Measurements from ENCODE around the gene SCRN1. TPM values are rescaled to one million over a fixed set of nuclear protein-coding genes. Genes with fewer than 3 reads are reported as not detected.
A peak's percentile ranks its signal among the peaks of the same experiment; 100 is the strongest.

The SCRN1 gene
- total and polyA plus RNA-seq, 2 of the 4 experiments (the other 2 are of a cell fraction) = 57.1 to 124 TPM

DNA sequence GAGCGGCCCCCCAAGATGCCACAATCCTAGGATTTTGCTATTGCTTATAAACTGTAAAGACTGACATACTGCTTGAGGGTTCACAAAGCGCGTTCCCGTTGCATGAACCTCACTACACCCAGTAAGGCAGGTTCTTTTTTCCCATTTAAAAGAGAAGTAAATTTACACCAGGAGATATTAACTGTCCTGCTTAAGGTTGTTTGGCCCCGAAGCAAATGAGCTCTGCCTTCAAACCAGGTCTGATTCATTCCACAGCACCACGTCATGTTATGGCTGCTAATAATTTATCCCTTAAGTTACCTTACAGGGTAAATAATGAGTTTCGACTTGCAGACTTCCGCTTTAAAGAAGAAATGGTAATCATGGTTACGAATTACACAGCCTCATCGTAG, 37.5 kb upstream of the SCRN1 start:
- Histone ChIP-seq H4K8ac (ENCODE audit: low read depth in 2 of 2, low read length in 2 of 2) (peak overlapping the region; percentile 71), H3K4ac (ENCODE audit: low read depth, low read length) (peak overlapping the region; percentile 53), H3K14ac (replicated peaks; ENCODE audit: low read depth, low read length) (peak overlapping the region; percentile 39), H3K18ac (ENCODE audit: low read depth, low read length) (peak overlapping the region; percentile 5; the same call in 1 of the 2 replicates), H3K9me3 (ENCODE audit: control insufficient read depth, insufficient read depth, low read length) (no peaks in the 10 kb centered on the region), H3K79me1 (ENCODE audit: low read depth in 1 of 2, low read length in 2 of 2) (peaks cover 19 to 65% of the 10 kb centered on the region in 2 experiments; a peak in 3 of 4 replicates), H3K4me1 (ENCODE audit: control insufficient read depth, insufficient read depth, low read length) (no peaks in the 10 kb centered on the region; the same call in 1 of the 2 replicates), H3K4me3 (ENCODE audit: insufficient read depth, low read depth, low read length) (peak overlapping the region; percentile 81), H3K36me3 (ENCODE audit: control insufficient read depth, insufficient read depth, low read length) (peaks cover 2% of the 10 kb centered on the region; the same call in 1 of the 2 replicates), H3K23ac (ENCODE audit: low read depth, low read length) (peak overlapping the region; percentile 69), H4K5ac (ENCODE audit: low read depth, low read length) (peak overlapping the region; percentile 3; the same call in 1 of the 2 replicates), H2AK5ac (ENCODE audit: low read depth, low read length) (0 out of 2 replicates have a peak overlapping the region, but pooled peaks have one; percentile 12), H3K4me2 (ENCODE audit: low read depth, low read length) (peak overlapping the region; percentile 99), H3K9me1 (ENCODE audit: insufficient read depth, low read length) (peaks cover 10% of the 10 kb centered on the region), H3K27me3 (ENCODE audit: control insufficient read depth, insufficient read depth, low read length) (no peaks in the 10 kb centered on the region), H2BK120ac (ENCODE audit: low read depth, low read length) (peak overlapping the region; percentile 17), H2AFZ (replicated peaks; ENCODE audit: low read length, poor library complexity) (peak overlapping the region; percentile 86), H2BK5ac (ENCODE audit: low read depth, low read length, poor library complexity, severe bottlenecking) (peak overlapping the region; percentile 32), H4K91ac (ENCODE audit: insufficient read depth, low read depth, low read length) (peak overlapping the region; percentile 54), H3K9ac (ENCODE audit: low read depth, low read length) (peak overlapping the region; percentile 47), H2AK9ac (replicated peaks; ENCODE audit: low read depth, low read length, poor library complexity) (peak overlapping the region; percentile 8), H2BK20ac (ENCODE audit: low read depth, low read length) (0 out of 2 replicates have a peak overlapping the region, but pooled peaks have one; percentile 2), H3K27ac (ENCODE audit: insufficient read depth, low read length) (peak overlapping the region; percentile 61), H2BK15ac (ENCODE audit: low read depth, low read length) (peak overlapping the region; percentile 6; the same call in 1 of the 3 replicates), H3K56ac (ENCODE audit: extremely low read depth, insufficient read depth, low read length) (peak overlapping the region; percentile 88), H4K20me1 (ENCODE audit: insufficient read depth, low read length) (peaks cover 17% of the 10 kb centered on the region; the same call in 1 of the 2 replicates)
- dilution Hi-C loops (cut with HindIII; ENCODE audit: low sequenced_read_pairs, unreplicated experiment) = no loop called here
- CTCF ChIA-PET = interaction anchor here (0.6 kb wide), 1 partner anchor 50 kb away, joined by 3 read pairs; no protein-coding TSS in a partner anchor
- intact Hi-C loops (cut with micrococcal nuclease) = loop anchor here (5.0 kb wide), 2 partner anchors 35 to 80 kb away; no protein-coding TSS in a partner anchor
- BruUV-seq (replicated peaks) = no TSS peak
- peak; percentile 57 for DNase-seq
- POLR2A ChIA-PET (ENCODE audit: unreplicated experiment) = no interaction called here
- TF ChIP-seq MXI1 (IDR thresholded peaks at IDR 0.05; ENCODE audit: borderline replicate concordance, low read depth, low read length) (0 out of 2 replicates have a peak, but pooled peaks have one; percentile 2), NFE2L2 (IDR thresholded peaks at IDR 0.05; ENCODE audit: low read depth, low read length) (no peak), RAD21 (IDR thresholded peaks at IDR 0.05; ENCODE audit: low read length) (no peak)
- TF ChIP-seq, protein P1, sequence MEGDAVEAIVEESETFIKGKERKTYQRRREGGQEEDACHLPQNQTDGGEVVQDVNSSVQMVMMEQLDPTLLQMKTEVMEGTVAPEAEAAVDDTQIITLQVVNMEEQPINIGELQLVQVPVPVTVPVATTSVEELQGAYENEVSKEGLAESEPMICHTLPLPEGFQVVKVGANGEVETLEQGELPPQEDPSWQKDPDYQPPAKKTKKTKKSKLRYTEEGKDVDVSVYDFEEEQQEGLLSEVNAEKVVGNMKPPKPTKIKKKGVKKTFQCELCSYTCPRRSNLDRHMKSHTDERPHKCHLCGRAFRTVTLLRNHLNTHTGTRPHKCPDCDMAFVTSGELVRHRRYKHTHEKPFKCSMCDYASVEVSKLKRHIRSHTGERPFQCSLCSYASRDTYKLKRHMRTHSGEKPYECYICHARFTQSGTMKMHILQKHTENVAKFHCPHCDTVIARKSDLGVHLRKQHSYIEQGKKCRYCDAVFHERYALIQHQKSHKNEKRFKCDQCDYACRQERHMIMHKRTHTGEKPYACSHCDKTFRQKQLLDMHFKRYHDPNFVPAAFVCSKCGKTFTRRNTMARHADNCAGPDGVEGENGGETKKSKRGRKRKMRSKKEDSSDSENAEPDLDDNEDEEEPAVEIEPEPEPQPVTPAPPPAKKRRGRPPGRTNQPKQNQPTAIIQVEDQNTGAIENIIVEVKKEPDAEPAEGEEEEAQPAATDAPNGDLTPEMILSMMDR (conservative IDR thresholded peaks at IDR 0.05; ENCODE audit: low read depth, low read length) = no peak
- in situ Hi-C loops (cut with MboI; ENCODE audit: low sequenced_read_pairs) = no loop called here
- no CpG with 5 or more reads among the region's 10 CpGs for WGBS, 2 experiments (ENCODE audit: extremely low coverage in 2 of 2, insufficient read length in 1 of 2)
- peak; percentile 2 for ATAC-seq (ENCODE audit: low read depth)

Measured in IMR-90 (cell line).